Measurements from ENCODE around the gene YEATS2. TPM values are rescaled to one million over a fixed set of nuclear protein-coding genes. Genes with fewer than 3 reads are reported as not detected.
A peak's percentile ranks its signal among the peaks of the same experiment; 100 is the strongest.

Gene YEATS2
- total and polyA plus RNA-seq, 5 experiments from 2014 or later: 4.3 to 24.3 (median 6.8) TPM

GRCh38 chr3:183819831-183820230 lies 122.2 kb downstream of the YEATS2 start:
- peaks cover 11 to 29% (median 27%) of the 10 kb centered on the region in 4 donors for H3K4me1 Mint-ChIP-seq

GRCh38 chr3:183822631-183823030 lies 125.0 kb downstream of the YEATS2 start:
- no peaks in the 10 kb centered on the region for H3K27me3 Mint-ChIP-seq
- POLR2A ChIA-PET: no interaction called here

More at GRCh38 chr3:183819831-183820230, 122.2 kb downstream of the YEATS2 start:
- Mint-ChIP-seq H3K4me3 (no peak overlapping the region), H3K27ac (no peak overlapping the region), H3K36me3 (peaks cover 0 to 6% (median 4%) of the 10 kb centered on the region in 3 donors), H3K9me3 (no peaks in the 10 kb centered on the region), H3K27me3 (no peaks in the 10 kb centered on the region)
- ATAC-seq: no peak
- POLR2A ChIA-PET: no interaction called here
- DNase-seq: no peak

GRCh38 chr3:183823963-183824362 lies 126.4 kb downstream of the YEATS2 start:
- H3K27ac Mint-ChIP-seq: peak overlapping the region in 6 of 10 donors; percentile 14 to 79 (median 74)

More at GRCh38 chr3:183822631-183823030, 125.0 kb downstream of the YEATS2 start:
- Mint-ChIP-seq H3K36me3 (no peaks in the 10 kb centered on the region), H3K4me3 (peak overlapping the region in 4 of 10 donors; percentile 24 to 37 (median 34)), H3K4me1 (peaks cover 6 to 19% (median 14%) of the 10 kb centered on the region in 4 donors), H3K9me3 (no peaks in the 10 kb centered on the region), H3K27ac (peak overlapping the region in 1 of 10 donors; percentile 48)
- ATAC-seq (no peak), DNase-seq (no peak)

GRCh38 chr3:183824761-183825455 lies 127.3 kb downstream of the YEATS2 start:
- Mint-ChIP-seq H3K9me3 (no peaks in the 10 kb centered on the region), H3K4me1 (peaks cover 6 to 19% (median 14%) of the 10 kb centered on the region in 4 donors), H3K27ac (peak overlapping the region in 2 of 10 donors; percentile 78 to 79), H3K36me3 (peaks cover 0 to 11% (median 0%) of the 10 kb centered on the region in 3 donors), H3K27me3 (no peaks in the 10 kb centered on the region), H3K4me3 (peak overlapping the region; percentile 76 to 90 (median 83))
- peak; percentile 22 to 41 for ATAC-seq
- DNase-seq: peak in 4 of 10 donors; percentile 13 to 26 (median 20)
- POLR2A ChIA-PET: interaction anchor here (2.1 to 3.1 kb wide), 2 partner anchors 9 to 60 kb away, joined by 6 to 22 read pairs; partner anchors contain the start of gene PARL

More at GRCh38 chr3:183823963-183824362, 126.4 kb downstream of the YEATS2 start:
- Mint-ChIP-seq H3K4me1 (peaks cover 6 to 19% (median 14%) of the 10 kb centered on the region in 4 donors), H3K36me3 (peaks cover 0 to 3% (median 0%) of the 10 kb centered on the region in 3 donors), H3K27me3 (no peaks in the 10 kb centered on the region), H3K9me3 (no peaks in the 10 kb centered on the region), H3K4me3 (peak overlapping the region; percentile 76 to 90 (median 83))
- DNase-seq (no peak), ATAC-seq (no peak)
- POLR2A ChIA-PET: interaction anchor here (2.1 to 3.1 kb wide), 2 partner anchors 9 to 61 kb away, joined by 6 to 22 read pairs; partner anchors contain the start of gene PARL

- Mint-ChIP-seq H3K36me3 (peaks cover 0 to 17% (median 0%) of the 10 kb centered on the region in 3 donors), H3K27me3 (no peaks in the 10 kb centered on the region), H3K4me3 (peak within 1 kb of the TSS; percentile 76 to 90 (median 84)), H3K27ac (peak within 1 kb of the TSS; percentile 49 to 91 (median 80)), H3K4me1 (peaks cover 6 to 19% (median 14%) of the 10 kb centered on the region in 4 donors), H3K9me3 (no peaks in the 10 kb centered on the region)
- DNase-seq (peak; percentile 19 to 73 (median 59)), ATAC-seq (peak; percentile 76 to 84)
- POLR2A ChIA-PET: interaction anchor here (2.1 to 3.1 kb wide), 2 partner anchors 10 to 59 kb away, joined by 6 to 22 read pairs; partner anchors contain the start of gene PARL
Observed at GRCh38 chr3:183825456-183826161, 128.0 kb downstream of the YEATS2 start, which contains the start of gene MAP6D1. Gene MAP6D1, minus strand, starts transcription at chr3:183825577. Its CDS starts 30 bp downstream, at chr3:183825547.

- DNase-seq: peak in 2 of 10 donors; percentile 7 to 8
- peaks cover 6 to 19% (median 14%) of the 10 kb centered on the region in 4 donors for H3K4me1 Mint-ChIP-seq
- H3K4me3 Mint-ChIP-seq: peak overlapping the region; percentile 27 to 87 (median 75)
- no peaks in the 10 kb centered on the region for H3K27me3 Mint-ChIP-seq
- peak overlapping the region; percentile 33 to 91 (median 72) for H3K27ac Mint-ChIP-seq
- POLR2A ChIA-PET: interaction anchor here (0.5 to 3.1 kb wide), 2 partner anchors 11 to 364 kb away, joined by 3 to 22 read pairs; no protein-coding TSS in a partner anchor
- no peak for ATAC-seq
- peaks cover 0 to 24% (median 0%) of the 10 kb centered on the region in 3 donors for H3K36me3 Mint-ChIP-seq
- no peaks in the 10 kb centered on the region for H3K9me3 Mint-ChIP-seq
Observed at GRCh38 chr3:183826448-183827250, 129.1 kb downstream of the YEATS2 start.

GRCh38 chr3:183827809-183828537 lies 130.4 kb downstream of the YEATS2 start:
- Mint-ChIP-seq H3K27me3 (no peaks in the 10 kb centered on the region), H3K27ac (peak overlapping the region in 5 of 10 donors; percentile 13 to 61 (median 46)), H3K4me3 (no peak overlapping the region), H3K9me3 (no peaks in the 10 kb centered on the region), H3K4me1 (peaks cover 6 to 18% (median 13%) of the 10 kb centered on the region in 4 donors), H3K36me3 (peaks cover 0 to 34% (median 3%) of the 10 kb centered on the region in 3 donors)
- DNase-seq (no peak), ATAC-seq (no peak)
- POLR2A ChIA-PET: no interaction called here

GRCh38 chr3:183828538-183828870 lies 130.9 kb downstream of the YEATS2 start:
- Mint-ChIP-seq H3K27me3 (no peaks in the 10 kb centered on the region), H3K4me1 (peaks cover 6 to 18% (median 13%) of the 10 kb centered on the region in 4 donors), H3K9me3 (no peaks in the 10 kb centered on the region), H3K27ac (peak overlapping the region in 2 of 10 donors; percentile 32 to 40), H3K36me3 (peaks cover 0 to 40% (median 3%) of the 10 kb centered on the region in 3 donors), H3K4me3 (no peak overlapping the region)
- ATAC-seq: no peak
- POLR2A ChIA-PET: no interaction called here
- no peak for DNase-seq

- H3K36me3 Mint-ChIP-seq: peaks cover 0 to 49% (median 5%) of the 10 kb centered on the region in 3 donors
- no peak overlapping the region for H3K27ac Mint-ChIP-seq
- H3K9me3 Mint-ChIP-seq: no peaks in the 10 kb centered on the region
- H3K27me3 Mint-ChIP-seq: no peaks in the 10 kb centered on the region
- ATAC-seq: no peak
- H3K4me3 Mint-ChIP-seq: no peak overlapping the region
- no peak for DNase-seq
- H3K4me1 Mint-ChIP-seq: peaks cover under 1 to 9% (median 5%) of the 10 kb centered on the region in 4 donors
- POLR2A ChIA-PET: no interaction called here
Observed at GRCh38 chr3:183829466-183829865, 131.9 kb downstream of the YEATS2 start.

GRCh38 chr3:183830187-183830586 lies 132.6 kb downstream of the YEATS2 start:
- H3K27ac Mint-ChIP-seq: peak overlapping the region in 2 of 10 donors; percentile 61 to 66
- H3K27me3 Mint-ChIP-seq: no peaks in the 10 kb centered on the region
- no peak for ATAC-seq
- no peaks in the 10 kb centered on the region for H3K9me3 Mint-ChIP-seq
- POLR2A ChIA-PET: no interaction called here
- no peak for DNase-seq
- H3K36me3 Mint-ChIP-seq: peaks cover 0 to 53% (median 5%) of the 10 kb centered on the region in 3 donors
- no peak overlapping the region for H3K4me3 Mint-ChIP-seq
- H3K4me1 Mint-ChIP-seq: peaks cover 0 to 8% (median 3%) of the 10 kb centered on the region in 4 donors

- no peaks in the 10 kb centered on the region for H3K27me3 Mint-ChIP-seq
- no peak overlapping the region for H3K4me3 Mint-ChIP-seq
- no peak for DNase-seq
- no peaks in the 10 kb centered on the region for H3K9me3 Mint-ChIP-seq
- peaks cover 0 to 75% (median 5%) of the 10 kb centered on the region in 3 donors for H3K36me3 Mint-ChIP-seq
- H3K4me1 Mint-ChIP-seq: no peaks in the 10 kb centered on the region
- H3K27ac Mint-ChIP-seq: peak overlapping the region in 2 of 10 donors; percentile 49 to 62
- ATAC-seq: no peak
- POLR2A ChIA-PET: no interaction called here
Observed at GRCh38 chr3:183833516-183833915, 135.9 kb downstream of the YEATS2 start.

Data from naive thymus-derived CD8-positive, alpha-beta T cell (primary cell).